CD4-positive, alpha-beta T cell treated with Interleukin-6 at 100 ng/mL for 8 hours (primary cell): ENCODE results near the gene VCX.
"Not testable (repeated sequence)": the region's sequence is repeated elsewhere in the genome, so short reads cannot be mapped to it uniquely, and the experiment has no call there.

Experiments used
- DNase-seq: peaks from one replicate; pipeline ENCODE4 v3.0.0-alpha.2; 2020; ENCODE audit warnings: mixed read lengths, low spot score

Gene VCX

DNA sequence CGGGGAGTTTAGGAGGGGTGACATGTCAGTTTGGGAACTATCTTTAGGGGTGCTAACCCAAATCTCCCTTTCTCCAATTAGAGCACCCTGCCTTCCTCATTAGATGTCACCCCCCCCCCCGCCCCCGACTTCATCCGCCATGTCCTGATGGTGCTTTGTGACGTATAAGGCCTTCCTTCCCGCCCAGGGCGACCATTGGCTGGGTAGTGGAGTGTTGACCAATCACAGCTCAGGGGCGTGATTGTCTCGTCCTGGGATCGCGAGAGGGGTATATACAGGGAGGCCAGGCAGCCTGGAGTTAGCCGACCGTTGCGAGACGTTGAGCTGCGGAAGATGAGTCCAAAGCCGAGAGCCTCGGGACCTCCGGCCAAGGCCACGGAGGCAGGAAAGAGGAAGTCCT, at the start of gene VCX:
VCX (plus strand) TSS at position 301 of the 400 bp plus-strand sequence; CDS start at position 334, 33 bp downstream.
- DNase-seq, result not testable (repeated sequence)

- no peak for DNase-seq
Observed at GRCh38 chrX:7798327-7798726, 44.6 kb upstream of the VCX start.

GRCh38 chrX:7801711-7802110, 41.3 kb upstream of the VCX start:
- no peak for DNase-seq

DNA sequence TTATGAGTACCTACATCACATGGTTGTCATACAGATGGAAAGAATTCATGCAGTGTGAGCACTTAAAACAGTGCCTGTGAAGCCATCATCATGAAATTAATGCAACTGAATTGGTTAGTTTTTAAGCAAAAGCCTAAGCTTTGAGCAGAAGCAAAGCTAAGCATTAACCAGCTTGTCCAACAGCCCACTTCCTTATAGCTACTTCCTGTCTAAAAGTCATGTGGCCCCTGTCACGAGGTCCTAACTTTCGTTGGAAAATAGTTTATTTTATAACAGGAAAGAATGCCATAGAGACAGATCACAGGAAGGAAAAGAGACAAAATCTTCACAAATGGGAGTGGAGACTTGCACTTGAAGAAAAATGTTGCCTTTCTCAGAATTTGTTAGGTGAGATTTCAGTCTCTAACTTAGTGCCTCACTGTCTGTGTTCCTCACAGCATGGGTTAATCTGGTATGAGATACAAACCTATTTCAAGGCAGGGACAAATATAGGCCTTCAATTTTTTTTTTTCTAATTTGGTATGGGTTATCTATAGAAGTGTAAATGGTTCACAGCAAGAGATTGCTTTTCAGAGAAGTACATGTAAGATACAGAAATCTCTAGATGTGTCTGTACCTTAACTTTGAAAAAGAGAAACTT, 27.7 kb upstream of the VCX start:
- no peak for DNase-seq

GRCh38 chrX:7828594-7828993, 14.4 kb upstream of the VCX start:
- no peak for DNase-seq

GRCh38 chrX:7841084-7841805, 1.7 kb upstream of the VCX start:
- no peak for DNase-seq

- no peak for DNase-seq
Observed at GRCh38 chrX:7852166-7852565, 9.2 kb downstream of the VCX start.

- no peak for DNase-seq
Observed at GRCh38 chrX:7872042-7872441, 29.1 kb downstream of the VCX start.

- DNase-seq, result no peak
Observed at GRCh38 chrX:7876957-7877356, 34.0 kb downstream of the VCX start.

GRCh38 chrX:7889135-7889534, 46.2 kb downstream of the VCX start:
- DNase-seq, result no peak

DNA sequence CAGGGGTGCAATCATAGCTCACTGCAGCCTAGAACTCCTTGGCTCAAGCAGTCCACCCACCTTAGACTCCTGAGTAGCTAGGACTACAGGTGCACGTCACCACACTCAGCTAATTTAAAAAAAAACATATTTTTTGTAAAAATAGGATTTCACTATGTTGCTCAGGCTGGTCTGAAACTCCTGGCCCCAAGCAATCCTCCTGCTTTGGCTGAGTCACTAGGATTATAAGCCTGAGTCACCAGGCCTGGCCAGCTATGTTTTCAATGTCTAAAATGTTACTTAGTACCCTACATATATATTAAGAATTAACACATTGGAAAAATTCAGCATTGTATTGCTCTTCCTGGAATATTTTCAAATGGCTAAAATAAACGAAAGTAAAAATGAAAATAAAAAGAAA, 46.7 kb downstream of the VCX start:
- no peak for DNase-seq

GRCh38 chrX:7891928-7892327, 49.0 kb downstream of the VCX start:
- no peak for DNase-seq
